OCI-LY1 (cell line): Measurements from ENCODE around the gene LRRC25.

Source experiments
- CTCF ChIP-seq: fragments of 200-600 bp; sonication (generic), shearing (Covaris generic); IDR thresholded peaks from 2 replicates; pipeline ENCODE4 v1.5.1; 2017; ENCODE audit warnings: mild to moderate bottlenecking, antibody characterized with exemption, low read length, moderate library complexity, mixed read lengths
- EZH2 ChIP-seq: fragments of 200-600 bp; sonication (generic), shearing (Covaris generic); IDR thresholded peaks from 2 replicates; pipeline ENCODE4 v1.8.0; 2017; ENCODE audit warnings: borderline replicate concordance, mixed run types, mild to moderate bottlenecking, antibody characterized with exemption, low read length, moderate library complexity, mixed read lengths

- TF ChIP-seq CTCF (no peak), EZH2 (no peak)
These were observed 35.7 kb upstream of the LRRC25 start for GRCh38 chr19:18433015-18433691.
